BE2C (cell line): Measurements from ENCODE around the gene TRAP1.
"Not testable (repeated sequence)": the region's sequence is repeated elsewhere in the genome, so short reads cannot be mapped to it uniquely, and the experiment has no call there.

Experiments used
- DNase-seq: peaks from one replicate; pipeline ENCODE4 v3.0.0-alpha.2; 2020
- H3K27me3 ChIP-seq: fragments of 250-450 bp; sonication (Bioruptor Pico); 2 replicates; pipeline ENCODE4 v1.5.1; 2020; ENCODE audit warnings: mild to moderate bottlenecking
- H3K36me3 ChIP-seq: fragments of 250-450 bp; sonication (Bioruptor Pico); 2 replicates; pipeline ENCODE4 v1.5.1; 2020; ENCODE audit warnings: mild to moderate bottlenecking
- H3K4me1 ChIP-seq: fragments of 250-450 bp; sonication (Bioruptor Pico); 2 replicates; pipeline ENCODE4 v1.5.1; 2020
- H3K4me3 ChIP-seq: 2 replicates; pipeline ENCODE4 v1.5.1; 2011; ENCODE audit warnings: low read depth, low read length
- H3K9me3 ChIP-seq: fragments of 250-450 bp; sonication (Bioruptor Pico); 2 replicates; pipeline ENCODE4 v1.5.1; 2020
- CTCF ChIP-seq: IDR thresholded peaks from 2 replicates; pipeline ENCODE4 v1.5.1; 2012; ENCODE audit warnings: mild to moderate bottlenecking, low read depth, low read length

TRAP1 gene

GRCh38 chr16:3715430-3715829 is 1.9 kb downstream of the TRAP1 start:
- no peak overlapping the region for H3K4me3 ChIP-seq

GRCh38 chr16:3714378-3714777 is 2.9 kb downstream of the TRAP1 start:
- not testable (repeated sequence) for H3K4me3 ChIP-seq, DNase-seq, H3K9me3 ChIP-seq, H3K27me3 ChIP-seq, H3K4me1 ChIP-seq
- H3K36me3 ChIP-seq: peaks cover 49% of the 10 kb centered on the region

More at GRCh38 chr16:3715430-3715829, 1.9 kb downstream of the TRAP1 start:
- Histone ChIP-seq H3K36me3 (peaks cover 39% of the 10 kb centered on the region), H3K27me3 (no peaks in the 10 kb centered on the region), H3K9me3 (no peaks in the 10 kb centered on the region), H3K4me1 (no peaks in the 10 kb centered on the region)
- no peak for TF ChIP-seq CTCF
- no peak for DNase-seq

- DNase-seq: no peak
- no peak overlapping the region for H3K4me3 ChIP-seq
- H3K36me3 ChIP-seq: peaks cover 51% of the 10 kb centered on the region
- TF ChIP-seq CTCF: no peak
- H3K9me3 ChIP-seq: no peaks in the 10 kb centered on the region
- no peaks in the 10 kb centered on the region for H3K4me1 ChIP-seq
- no peaks in the 10 kb centered on the region for H3K27me3 ChIP-seq
Observed at GRCh38 chr16:3713587-3714242, 3.6 kb downstream of the TRAP1 start.

GRCh38 chr16:3712861-3713372 is 4.4 kb downstream of the TRAP1 start:
- Histone ChIP-seq H3K9me3 (no peaks in the 10 kb centered on the region), H3K36me3 (peaks cover 55% of the 10 kb centered on the region), H3K4me3 (no peak overlapping the region), H3K4me1 (no peaks in the 10 kb centered on the region), H3K27me3 (no peaks in the 10 kb centered on the region)
- no peak for DNase-seq
- TF ChIP-seq CTCF: no peak

GRCh38 chr16:3706253-3707012 is 10.9 kb downstream of the TRAP1 start:
- DNase-seq: no peak
- H3K36me3 ChIP-seq: peaks cover 48% of the 10 kb centered on the region
- no peak overlapping the region for H3K4me3 ChIP-seq
- TF ChIP-seq CTCF: no peak
- H3K9me3 ChIP-seq: no peaks in the 10 kb centered on the region
- no peaks in the 10 kb centered on the region for H3K4me1 ChIP-seq
- no peaks in the 10 kb centered on the region for H3K27me3 ChIP-seq

GRCh38 chr16:3702082-3702481 is 15.2 kb downstream of the TRAP1 start:
- no peaks in the 10 kb centered on the region for H3K27me3 ChIP-seq
- no peak overlapping the region for H3K4me3 ChIP-seq
- H3K4me1 ChIP-seq: no peaks in the 10 kb centered on the region
- DNase-seq: no peak
- H3K9me3 ChIP-seq: no peaks in the 10 kb centered on the region
- no peak for TF ChIP-seq CTCF
- peaks cover 43% of the 10 kb centered on the region for H3K36me3 ChIP-seq
